ENCODE measurements around the gene APCDD1. TPM values are rescaled to one million over a fixed set of nuclear protein-coding genes. Genes with fewer than 3 reads are reported as not detected.
"Not testable (repeated sequence)": the region's sequence is repeated elsewhere in the genome, so short reads cannot be mapped to it uniquely, and the experiment has no call there.

APCDD1 gene
- total RNA-seq, 2 experiments from 2014 or later, result not detected

GRCh38 chr18:10533111-10533510, 78.7 kb downstream of the APCDD1 start:
- no peak overlapping the region for H3K27ac Mint-ChIP-seq
- intact Hi-C loops (cut with DNase I, micrococcal nuclease), result no loop called here
- ATAC-seq (ENCODE audit: poor library complexity), result no peak
- CTCF ChIA-PET, result no interaction called here
- H3K9me3 ChIP-seq (ENCODE audit: control insufficient read depth in 1 of 2, insufficient read depth in 1 of 2, low read length in 2 of 2), result no peaks in the 10 kb centered on the region
- H3K4me3 Mint-ChIP-seq, result no peak overlapping the region
- no peaks in the 10 kb centered on the region for H3K9me3 Mint-ChIP-seq
- H3K27ac ChIP-seq (ENCODE audit: low read depth in 1 of 2, low read length in 2 of 2), result no peak overlapping the region
- POLR2A ChIA-PET, result no interaction called here
- no peak for DNase-seq
- peaks cover 43% of the 10 kb centered on the region for H3K36me3 Mint-ChIP-seq (ENCODE audit: low read depth)
- H3K27me3 ChIP-seq (ENCODE audit: control insufficient read depth in 1 of 2, insufficient read depth in 2 of 2, low read length in 2 of 2), result no peaks in the 10 kb centered on the region
- no peaks in the 10 kb centered on the region for H3K27me3 Mint-ChIP-seq
- no peak overlapping the region for H3K4me3 ChIP-seq (ENCODE audit: low read length)
- peaks cover 31% of the 10 kb centered on the region for H3K4me1 Mint-ChIP-seq (ENCODE audit: low read depth)
- peaks cover 15% of the 10 kb centered on the region for H3K4me1 ChIP-seq (ENCODE audit: insufficient read depth, low read length)
- peaks cover 21% of the 10 kb centered on the region for H3K36me3 ChIP-seq (ENCODE audit: insufficient read depth, low read length)
- no peak for TF ChIP-seq CTCF (IDR thresholded peaks at IDR 0.05)

- no peak for ATAC-seq (ENCODE audit: poor library complexity)
- Histone ChIP-seq H3K27ac (ENCODE audit: low read depth in 1 of 2, low read length in 2 of 2) (no peak overlapping the region), H3K36me3 (ENCODE audit: insufficient read depth, low read length) (peaks cover 46% of the 10 kb centered on the region), H3K27me3 (ENCODE audit: control insufficient read depth in 1 of 2, insufficient read depth in 2 of 2, low read length in 2 of 2) (no peaks in the 10 kb centered on the region), H3K4me1 (ENCODE audit: insufficient read depth, low read length) (no peaks in the 10 kb centered on the region), H3K4me3 (ENCODE audit: low read length) (no peak overlapping the region), H3K9me3 (ENCODE audit: control insufficient read depth in 1 of 2, insufficient read depth in 1 of 2, low read length in 2 of 2) (no peaks in the 10 kb centered on the region)
- no peak overlapping the region for H3K4me3 Mint-ChIP-seq
- TF ChIP-seq CTCF (IDR thresholded peaks at IDR 0.05), result no peak
- intact Hi-C loops (cut with DNase I, micrococcal nuclease), result no loop called here
- ChIA-PET POLR2A (no interaction called here), CTCF (interaction anchor here (1.1 kb wide), 1 partner anchor 49 kb away, joined by 3 read pairs; no protein-coding TSS in a partner anchor)
- no peak overlapping the region for H3K27ac Mint-ChIP-seq
- DNase-seq, result no peak
- peaks cover 4% of the 10 kb centered on the region for H3K4me1 Mint-ChIP-seq (ENCODE audit: low read depth)
- H3K36me3 Mint-ChIP-seq (ENCODE audit: low read depth), result peaks cover 71% of the 10 kb centered on the region
- H3K27me3 Mint-ChIP-seq, result no peaks in the 10 kb centered on the region
- H3K9me3 Mint-ChIP-seq, result no peaks in the 10 kb centered on the region
Observed at GRCh38 chr18:10536280-10536679, 81.8 kb downstream of the APCDD1 start.

- no peaks in the 10 kb centered on the region for H3K9me3 ChIP-seq (ENCODE audit: control insufficient read depth in 1 of 2, insufficient read depth in 1 of 2, low read length in 2 of 2)
- no peak overlapping the region for H3K27ac Mint-ChIP-seq
- H3K4me3 ChIP-seq (ENCODE audit: low read length), result no peak overlapping the region
- ATAC-seq (ENCODE audit: poor library complexity) (no peak), DNase-seq (no peak)
- H3K9me3 Mint-ChIP-seq, result no peaks in the 10 kb centered on the region
- intact Hi-C loops (cut with DNase I, micrococcal nuclease), result no loop called here
- H3K4me1 Mint-ChIP-seq (ENCODE audit: low read depth), result peaks cover 4% of the 10 kb centered on the region
- ChIA-PET CTCF (interaction anchor here (1.4 kb wide), 1 partner anchor 23 kb away, joined by 4 read pairs; no protein-coding TSS in a partner anchor), POLR2A (no interaction called here)
- no peaks in the 10 kb centered on the region for H3K27me3 ChIP-seq (ENCODE audit: control insufficient read depth in 1 of 2, insufficient read depth in 2 of 2, low read length in 2 of 2)
- TF ChIP-seq CTCF (IDR thresholded peaks at IDR 0.05), result no peak
- no peaks in the 10 kb centered on the region for H3K27me3 Mint-ChIP-seq
- peaks cover 81% of the 10 kb centered on the region for H3K36me3 Mint-ChIP-seq (ENCODE audit: low read depth)
- no peak overlapping the region for H3K27ac ChIP-seq (ENCODE audit: low read depth in 1 of 2, low read length in 2 of 2)
- H3K36me3 ChIP-seq (ENCODE audit: insufficient read depth, low read length), result peaks cover 54% of the 10 kb centered on the region
- no peaks in the 10 kb centered on the region for H3K4me1 ChIP-seq (ENCODE audit: insufficient read depth, low read length)
- no peak overlapping the region for H3K4me3 Mint-ChIP-seq
Observed at GRCh38 chr18:10537765-10538164, 83.3 kb downstream of the APCDD1 start.

- H3K27me3 ChIP-seq (ENCODE audit: control insufficient read depth in 1 of 2, insufficient read depth in 2 of 2, low read length in 2 of 2); H3K27ac ChIP-seq (ENCODE audit: low read depth in 1 of 2, low read length in 2 of 2); H3K27me3 Mint-ChIP-seq; POLR2A ChIA-PET; H3K4me3 ChIP-seq (ENCODE audit: low read length); H3K9me3 Mint-ChIP-seq; H3K4me1 Mint-ChIP-seq (ENCODE audit: low read depth); ATAC-seq (ENCODE audit: poor library complexity); CTCF ChIA-PET; H3K4me3 Mint-ChIP-seq; H3K9me3 ChIP-seq (ENCODE audit: control insufficient read depth in 1 of 2, insufficient read depth in 1 of 2, low read length in 2 of 2); H3K4me1 ChIP-seq (ENCODE audit: insufficient read depth, low read length); intact Hi-C loops (cut with DNase I, micrococcal nuclease); DNase-seq; H3K27ac Mint-ChIP-seq: not testable (repeated sequence)
- peaks cover 78% of the 10 kb centered on the region for H3K36me3 Mint-ChIP-seq (ENCODE audit: low read depth)
- peaks cover 51% of the 10 kb centered on the region for H3K36me3 ChIP-seq (ENCODE audit: insufficient read depth, low read length)
Observed at GRCh38 chr18:10539124-10539523, 84.7 kb downstream of the APCDD1 start.

Measured in CD4-positive, alpha-beta T cell (primary cell).